A549 (cell line): ENCODE data around the gene DCAF7.

Experiments used
- ATOH8 ChIP-seq: fragments of 250-450 bp; sonication (Bioruptor Pico); IDR thresholded peaks from 2 replicates; pipeline ENCODE4 v1.5.0; 2020; ENCODE audit warnings: low read depth, mild to moderate bottlenecking, moderate library complexity
- CEBPB ChIP-seq, 2 experiments: fragments of >200 bp in 1 of 2; sonication (Bioruptor Twin) in 1 of 2; formaldehyde crosslinking in 1 of 2; IDR thresholded peaks; 2 replicates each; pipeline ENCODE4 v1.6.1; 2012 to 2016
- CTCF ChIP-seq: fragments of >200 bp; sonication (Bioruptor Twin); formaldehyde crosslinking; IDR thresholded peaks from 3 replicates; pipeline ENCODE4 v1.5.1; 2016
- E2F6 ChIP-seq: IDR thresholded peaks from 2 replicates; pipeline ENCODE4 v1.6.1; 2012; ENCODE audit warnings: low read depth, borderline replicate concordance
- EP300 ChIP-seq, 2 experiments: fragments of >200 bp; sonication (Bioruptor Twin); formaldehyde crosslinking; IDR thresholded peaks; 2 replicates in 1 of 2; 3 replicates in 1 of 2; pipeline ENCODE4 v1.6.1; 2016 to 2017
- HDAC2 ChIP-seq: fragments of 200-600 bp; sonication (generic); IDR thresholded peaks from 2 replicates; pipeline ENCODE4 v1.6.1; 2016
- HMGXB4 ChIP-seq: fragments of 250-450 bp; sonication (Bioruptor Pico); IDR thresholded peaks from 2 replicates; pipeline ENCODE4 v1.5.0; 2021; ENCODE audit warnings: mild to moderate bottlenecking, moderate library complexity, borderline replicate concordance
- KDM1A ChIP-seq: fragments of 200-600 bp; sonication (generic); IDR thresholded peaks from 2 replicates; pipeline ENCODE4 v1.6.1; 2016; ENCODE audit warnings: low read depth, mild to moderate bottlenecking
- MAZ ChIP-seq: fragments of 150-350 bp; IDR thresholded peaks from 2 replicates; pipeline ENCODE4 v1.6.1; 2014; ENCODE audit warnings: antibody characterized with exemption, low read depth, low read length, borderline replicate concordance
- NR3C1 ChIP-seq: fragments of >200 bp; sonication (Bioruptor Twin); formaldehyde crosslinking; IDR thresholded peaks from 3 replicates; pipeline ENCODE4 v1.6.1; 2017
- RAD21 ChIP-seq, 2 experiments: fragments of >200 bp in 1 of 2; sonication (Bioruptor Twin) in 1 of 2; formaldehyde crosslinking in 1 of 2; IDR thresholded peaks in 1 of 2; conservative IDR thresholded peaks in 1 of 2; 2 replicates in 1 of 2; 3 replicates in 1 of 2; pipeline ENCODE4 v1.6.1; 2012 to 2018; ENCODE audit warnings: inconsistent platforms in 1 of 2
- SMC3 ChIP-seq: fragments of >200 bp; sonication (Bioruptor Twin); formaldehyde crosslinking; IDR thresholded peaks from 3 replicates; pipeline ENCODE4 v1.6.1; 2018; ENCODE audit warnings: inconsistent platforms

- no peak for TF ChIP-seq CEBPB (IDR thresholded peaks at IDR 0.05)
- no peak for TF ChIP-seq CTCF
- TF ChIP-seq SMC3 = no peak
- TF ChIP-seq NR3C1 = no peak
- no peak for TF ChIP-seq ATOH8 (CRISPR knock-in tag)
- TF ChIP-seq EP300 (IDR thresholded peaks at IDR 0.05) = no peak
- TF ChIP-seq HMGXB4 (CRISPR knock-in tag) = no peak
- TF ChIP-seq KDM1A = no peak
- no peak for TF ChIP-seq RAD21 (conservative IDR thresholded peaks at IDR 0.05 in 1 of 2, IDR thresholded peaks at IDR 0.05 in 1 of 2)
- no peak for TF ChIP-seq E2F6
- TF ChIP-seq HDAC2 = no peak
- TF ChIP-seq MAZ = no peak
Observed at GRCh38 chr17:63519116-63519881, 31.0 kb upstream of the DCAF7 start.
